Fibroblast of skin of right quadriceps (primary cell): ENCODE measurements around the gene DMRTA2.
"Not testable (repeated sequence)": the region's sequence is repeated elsewhere in the genome, so short reads cannot be mapped to it uniquely, and the experiment has no call there.

ENCODE experiments used
- DNase-seq: peaks from one replicate; pipeline ENCODE4 v3.0.0-alpha.2; 2013

The DMRTA2 gene

DNA sequence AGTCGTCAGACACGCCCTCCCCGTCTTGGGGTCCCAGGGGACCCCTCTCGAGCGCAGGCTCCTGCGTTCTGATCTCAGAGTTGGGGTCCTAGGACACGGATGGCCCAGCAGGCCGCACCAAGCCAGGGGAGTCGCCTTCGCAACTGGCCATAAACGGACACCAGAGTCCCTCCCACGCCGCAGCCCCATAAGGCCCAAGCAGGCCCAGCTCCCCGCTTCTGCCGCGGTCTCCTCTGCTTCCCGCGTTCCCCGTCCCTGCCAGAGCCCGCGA lies 633 bp downstream of the DMRTA2 start:
- DNase-seq = no peak

DNA sequence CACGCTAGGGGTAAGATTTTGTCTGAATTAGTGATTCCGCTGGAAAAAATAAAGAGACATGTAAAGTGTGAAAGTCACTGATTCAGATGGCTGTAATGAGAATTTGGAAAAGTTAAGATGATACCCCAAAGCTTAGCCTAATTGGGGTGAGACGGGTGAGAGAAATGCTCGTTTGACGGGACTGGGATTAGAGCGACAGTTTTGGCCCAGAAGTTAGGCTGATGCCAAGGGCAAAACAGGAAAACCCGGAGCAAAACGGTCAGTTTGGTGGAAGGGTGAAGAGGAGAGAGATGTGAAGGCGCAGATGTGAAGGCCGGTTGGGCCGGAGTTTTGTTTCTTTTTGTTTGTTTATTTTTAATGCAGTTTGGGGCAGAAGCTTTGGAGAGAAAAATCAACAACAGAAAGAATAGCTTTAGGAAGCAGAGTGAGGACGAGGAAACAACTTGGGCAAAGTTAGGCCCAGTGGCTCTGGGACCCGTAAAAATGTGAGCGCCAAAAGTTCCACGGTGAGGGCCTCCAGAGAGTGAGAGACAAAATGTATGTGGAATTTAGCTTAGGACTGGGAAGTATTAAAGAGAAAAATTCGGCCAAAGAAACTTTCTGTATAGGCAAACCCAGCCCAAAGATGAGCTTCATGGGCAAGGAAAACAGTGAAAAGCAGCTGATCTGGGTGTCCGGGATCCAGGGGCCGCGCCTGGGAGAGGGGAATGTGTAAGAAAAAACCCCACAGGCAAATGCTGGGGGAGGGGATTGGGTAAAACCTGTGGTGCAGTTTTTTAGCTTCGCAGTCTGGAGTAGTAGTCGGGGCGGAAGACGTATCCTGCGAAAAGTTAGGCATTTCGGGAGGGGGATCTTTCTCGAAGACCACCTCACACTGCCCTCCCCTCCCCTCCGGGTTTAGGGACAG lies 1.2 kb downstream of the DMRTA2 start:
- no peak for DNase-seq

DNA sequence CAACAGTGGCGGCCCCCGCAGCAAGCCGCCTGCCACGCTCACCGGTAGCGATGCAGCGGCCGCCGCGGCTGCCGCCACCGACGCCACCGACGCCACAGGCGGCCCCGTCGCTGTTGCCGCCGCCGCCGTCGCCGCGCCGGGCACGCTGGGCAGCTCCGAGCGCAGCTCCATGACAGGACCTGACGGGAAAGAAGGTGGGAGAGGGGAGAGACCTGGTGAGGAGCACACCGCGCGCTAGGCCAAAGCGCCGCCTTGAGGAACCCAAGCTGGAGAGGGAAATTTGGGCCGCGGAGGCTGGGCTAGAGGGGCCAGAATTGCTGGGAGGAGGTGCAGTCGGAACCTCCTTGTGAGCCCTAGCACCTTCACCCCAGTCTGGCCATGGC lies 1.9 kb downstream of the DMRTA2 start:
- DNase-seq = no peak

DNA sequence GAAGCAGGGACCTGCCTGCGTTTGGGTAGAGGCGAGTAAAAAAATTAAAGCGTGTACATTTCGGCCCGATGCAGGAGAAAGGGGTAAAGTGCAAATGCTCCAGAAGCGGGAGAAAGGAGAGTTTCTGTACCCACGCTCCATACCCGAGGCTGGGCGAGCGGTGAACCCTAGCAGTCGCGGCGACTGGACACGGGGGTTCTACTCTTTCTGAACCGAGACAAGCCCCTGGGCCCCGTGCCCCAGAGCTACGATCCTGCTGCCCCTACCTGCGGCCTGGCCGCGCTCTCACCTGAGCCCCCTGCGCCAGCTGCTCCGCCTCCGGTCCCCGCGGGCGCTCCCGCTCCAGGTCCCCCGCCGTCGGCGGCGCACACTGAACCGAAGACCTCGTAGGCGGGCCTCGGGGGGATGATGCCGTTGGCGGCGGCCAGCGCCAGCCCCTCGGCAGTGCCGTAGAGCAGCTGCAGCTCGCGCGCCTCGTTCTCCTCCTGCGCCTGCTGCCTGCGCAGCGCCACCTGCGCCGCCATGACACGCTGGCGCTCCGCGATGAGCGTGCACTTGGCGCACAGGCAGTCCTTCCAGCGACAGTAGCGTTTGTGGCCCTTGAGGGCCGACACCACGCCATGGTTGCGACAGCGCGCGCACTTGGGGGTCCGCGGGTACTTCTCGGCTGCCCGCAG lies 2.4 kb downstream of the DMRTA2 start:
- no peak for DNase-seq

DNA sequence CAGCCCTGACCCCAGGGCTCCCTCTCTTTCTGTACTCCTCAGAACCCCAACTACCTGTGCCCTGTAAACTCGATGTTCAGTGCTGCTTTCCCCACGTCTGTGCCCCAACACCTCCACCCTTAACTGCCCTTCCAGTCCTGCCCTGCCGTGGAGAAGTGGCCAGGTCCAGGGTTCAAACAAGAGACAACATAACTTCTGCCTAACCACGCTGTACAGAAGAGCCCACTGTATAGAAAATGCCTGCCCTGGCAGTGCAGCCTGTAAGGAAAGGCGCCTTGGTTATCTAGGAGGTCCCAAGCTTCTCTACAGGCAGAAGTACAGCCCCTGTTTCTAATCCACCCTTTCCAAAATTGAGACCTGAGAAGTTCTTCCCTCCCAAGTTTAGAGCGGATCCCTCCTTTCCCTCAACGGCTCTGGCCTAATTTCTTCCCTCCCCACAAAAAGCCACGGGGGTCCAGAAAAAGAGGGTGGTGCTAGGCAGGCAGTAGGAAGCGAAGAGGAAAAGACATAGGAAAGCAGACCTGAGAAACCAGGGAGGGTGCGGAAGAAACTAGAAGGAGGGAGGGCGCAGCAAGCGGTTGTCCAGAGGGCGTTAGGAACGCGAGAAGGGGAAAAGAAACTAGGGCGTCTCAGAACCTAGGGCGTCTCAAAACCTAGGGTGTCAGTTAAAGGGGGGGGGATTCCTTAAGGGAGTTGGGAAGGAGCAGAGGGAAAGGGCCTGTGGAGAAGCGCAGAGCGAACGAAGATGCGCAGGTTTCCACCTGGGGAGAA lies 3.2 kb downstream of the DMRTA2 start:
- no peak for DNase-seq

DNA sequence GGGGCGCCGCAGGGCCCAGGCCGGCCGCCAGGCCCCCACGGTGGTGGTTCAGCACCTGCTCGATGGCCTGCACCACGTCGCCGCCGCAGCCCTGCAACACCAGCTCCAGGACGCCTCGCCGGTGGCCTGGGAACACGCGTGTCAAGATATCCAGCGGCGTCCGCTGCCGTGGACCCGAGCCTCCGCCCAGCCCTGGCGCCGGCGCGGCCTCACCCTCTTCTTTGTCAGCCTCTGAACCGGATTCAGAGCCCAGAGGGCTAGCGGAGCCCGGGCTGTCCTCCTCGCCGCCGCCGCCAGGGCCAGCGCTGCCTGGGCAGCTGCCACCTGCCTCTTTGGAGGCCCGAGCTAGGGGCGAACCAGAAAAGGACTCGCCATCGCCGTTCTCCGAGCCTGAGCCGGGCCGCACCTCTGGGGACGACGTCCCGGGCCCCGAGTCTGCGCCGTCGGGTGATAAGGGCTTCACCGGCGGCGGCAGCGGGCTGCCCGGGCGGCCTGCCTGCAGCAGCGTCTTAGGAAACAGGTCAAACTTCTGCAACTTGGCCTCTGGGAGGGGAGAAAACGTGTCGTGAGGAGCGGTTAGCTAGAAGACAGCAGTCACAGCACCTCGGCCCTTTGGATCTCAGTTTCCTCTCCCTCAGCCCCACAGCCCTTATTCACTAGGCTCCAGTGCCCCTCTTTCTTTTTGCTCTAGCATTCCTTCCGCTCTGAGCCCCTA lies 3.9 kb downstream of the DMRTA2 start:
- DNase-seq = no peak

DNA sequence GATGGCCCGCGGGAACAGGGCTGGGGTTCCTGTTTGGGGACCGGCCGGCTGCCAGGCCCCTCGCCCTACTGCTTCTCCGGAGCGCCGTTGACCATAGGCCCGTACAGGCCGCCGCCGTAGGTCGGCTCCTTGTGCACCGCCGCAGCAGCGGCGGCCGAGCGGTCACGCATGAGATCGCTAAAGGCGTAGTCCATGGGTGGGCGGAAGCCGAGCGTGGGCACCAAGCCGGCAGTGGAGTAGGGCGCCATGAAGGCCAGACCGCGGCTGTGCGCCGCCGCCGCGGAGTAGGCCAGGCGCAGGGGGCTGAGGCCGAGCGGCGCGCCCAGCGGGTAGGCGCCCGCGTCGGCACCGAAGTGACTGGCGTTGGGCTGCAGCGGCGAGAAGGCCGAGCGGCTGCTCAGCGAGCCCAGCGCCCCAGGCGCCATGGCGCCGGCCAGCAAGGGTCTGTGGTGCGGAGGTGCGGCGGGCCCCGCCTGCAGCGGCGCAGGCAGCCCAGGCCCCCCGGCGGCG lies 4.6 kb downstream of the DMRTA2 start:
- no peak for DNase-seq

DNA sequence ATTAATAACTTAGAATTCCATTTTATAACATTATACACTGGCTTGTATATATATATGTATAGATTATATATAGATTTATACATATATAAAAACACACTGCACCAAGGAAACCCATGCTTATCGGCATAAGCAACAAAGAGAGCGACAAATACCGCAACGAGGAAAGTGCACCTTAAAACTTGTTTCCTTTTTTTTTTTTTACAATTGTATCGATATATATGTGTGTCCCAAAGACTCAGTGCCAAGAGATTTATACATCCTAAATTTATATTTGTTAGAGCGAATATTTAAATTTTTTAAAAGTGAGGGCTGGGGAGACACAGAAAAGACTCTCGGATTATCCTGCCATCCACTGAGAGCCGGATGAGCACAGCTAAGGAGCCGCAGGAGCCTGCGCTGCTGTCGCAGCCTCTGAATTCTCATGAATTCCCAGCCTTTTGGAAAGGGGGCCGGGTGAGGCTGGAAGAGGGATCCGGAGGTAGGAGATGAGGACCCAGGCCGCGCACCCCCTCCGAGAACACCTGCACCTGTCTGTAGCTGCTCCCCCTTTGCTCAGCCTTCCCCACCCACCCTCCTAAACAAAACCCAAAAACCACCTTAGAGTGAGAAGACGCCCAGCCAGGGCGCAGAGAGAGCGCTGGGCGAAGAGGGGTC lies 5.2 kb downstream of the DMRTA2 start:
- DNase-seq = no peak

DNA sequence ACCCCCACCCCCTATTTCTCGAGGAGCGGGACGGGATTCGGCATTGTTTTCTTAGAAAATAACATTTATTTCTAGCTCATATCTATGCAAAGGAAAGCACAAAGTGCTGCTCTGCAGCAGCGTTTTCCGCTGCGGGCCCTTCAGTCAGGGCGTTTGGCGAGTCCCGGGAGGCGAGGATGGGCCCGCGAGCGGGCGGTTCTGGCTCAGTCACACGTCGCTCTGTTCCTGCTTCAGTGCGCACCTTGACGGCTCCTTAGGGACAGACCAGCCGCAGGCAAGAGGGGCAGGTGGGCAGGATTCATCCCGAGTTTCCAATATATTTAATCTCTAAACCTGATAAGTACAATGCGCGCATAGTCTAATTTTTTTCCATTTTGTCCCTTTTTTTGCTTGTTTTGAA lies 5.7 kb downstream of the DMRTA2 start:
- no peak for DNase-seq

DNA sequence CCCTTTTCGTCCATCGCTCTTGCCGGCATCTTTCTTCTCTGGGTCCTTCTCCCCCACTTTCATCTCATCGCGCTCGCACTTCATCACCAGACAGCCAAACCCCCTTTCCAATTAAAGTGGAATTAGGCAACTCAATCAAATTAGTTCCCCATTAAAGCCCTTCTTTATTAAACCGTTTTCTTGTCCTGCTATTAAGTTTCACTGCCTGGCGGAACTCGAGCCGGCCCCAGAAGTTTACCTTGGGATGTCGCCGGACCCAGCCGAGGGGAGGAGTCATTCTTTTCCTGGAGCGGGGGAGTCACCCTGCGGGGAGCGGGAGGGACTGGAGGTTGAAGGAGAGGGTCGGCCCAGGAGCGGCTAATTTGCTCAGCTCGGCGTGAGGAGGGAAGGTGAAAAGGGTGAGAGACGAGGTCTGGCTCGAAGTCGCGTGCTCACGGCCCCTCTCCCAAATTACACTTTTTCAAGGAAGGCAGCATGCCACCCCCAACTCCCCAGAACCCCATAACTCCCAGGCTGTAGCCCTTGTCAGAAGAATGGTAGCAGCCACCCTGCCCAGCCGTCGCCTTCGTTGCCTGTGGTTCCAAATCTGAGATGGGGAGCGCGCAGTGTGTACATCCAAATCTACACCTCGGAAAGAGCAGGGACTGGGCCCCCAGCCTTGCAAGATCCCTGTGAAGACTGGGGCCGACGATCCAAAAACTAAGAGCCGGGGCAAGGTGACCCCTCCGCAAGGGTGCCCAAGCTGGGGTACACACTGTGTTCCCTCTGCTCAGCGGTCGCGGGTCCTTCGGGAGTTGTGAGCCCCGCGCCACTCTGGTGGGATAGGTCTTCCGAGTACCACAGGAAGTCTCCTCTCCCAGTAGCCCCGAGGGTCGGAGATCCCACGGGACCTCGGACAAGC lies 6.4 kb downstream of the DMRTA2 start:
- no peak for DNase-seq

DNA sequence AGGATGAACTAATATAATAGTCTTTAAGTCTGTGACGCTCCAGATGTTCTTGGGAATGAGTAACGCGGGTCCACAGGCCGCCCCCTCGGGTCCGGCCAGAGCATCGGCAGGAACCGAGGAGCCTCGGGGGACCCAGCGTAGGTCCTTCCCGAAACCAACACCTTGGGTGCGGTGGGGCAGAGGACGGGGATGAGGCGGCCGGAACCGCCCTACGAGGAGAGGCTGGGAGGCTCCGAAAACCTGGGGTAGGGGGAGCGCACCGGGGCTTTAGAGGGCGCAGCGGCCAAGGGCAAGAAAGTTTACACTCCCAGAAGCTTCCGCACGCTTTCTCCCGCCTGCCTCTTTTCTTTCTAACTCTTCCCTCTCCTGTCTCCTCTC lies 7.1 kb downstream of the DMRTA2 start:
- DNase-seq = no peak

DNA sequence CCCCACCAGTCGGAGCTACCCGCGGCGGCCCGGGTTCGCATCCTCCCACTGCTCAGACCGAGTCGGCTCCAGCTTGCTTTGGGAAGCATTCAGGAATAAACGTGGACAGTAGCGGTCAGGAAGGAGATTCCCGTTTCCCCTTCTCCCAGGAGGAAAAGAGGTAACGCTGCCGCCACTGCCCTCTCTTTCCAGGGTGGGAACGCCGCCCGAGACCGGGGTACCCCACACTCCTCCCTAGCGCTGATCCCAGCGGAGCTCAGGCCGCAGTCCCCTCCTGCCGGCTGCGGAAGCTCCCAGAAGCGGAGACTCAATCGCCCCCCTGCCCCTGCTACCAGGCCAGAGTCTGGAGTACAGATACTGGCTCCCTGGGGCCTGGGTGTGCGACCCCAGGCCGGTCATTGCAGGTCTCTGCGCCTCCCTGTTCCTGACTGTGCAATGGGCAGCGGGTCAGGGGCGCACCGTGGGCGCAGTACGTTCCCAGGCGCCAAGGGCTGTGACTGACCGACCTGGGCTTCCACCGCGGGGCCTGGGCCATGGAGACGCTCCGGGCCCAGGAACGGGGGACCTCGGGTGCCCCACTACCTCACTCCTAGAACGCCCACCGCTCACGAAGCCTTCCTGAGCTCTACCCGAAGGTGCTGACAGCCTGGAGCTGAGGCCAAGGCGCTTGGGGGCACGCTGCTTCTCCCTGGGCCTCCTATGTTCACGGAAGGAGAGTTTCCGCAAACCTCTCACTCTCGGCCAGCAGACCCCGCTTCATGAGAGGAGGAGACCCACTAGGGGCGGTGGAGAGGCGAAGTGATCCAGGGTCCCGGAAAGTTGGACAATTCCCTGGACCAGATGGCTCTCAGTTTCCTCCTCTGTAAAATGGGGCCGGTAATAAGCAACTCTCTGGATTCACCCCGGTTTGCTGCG lies 7.8 kb downstream of the DMRTA2 start:
- DNase-seq = no peak

DNA sequence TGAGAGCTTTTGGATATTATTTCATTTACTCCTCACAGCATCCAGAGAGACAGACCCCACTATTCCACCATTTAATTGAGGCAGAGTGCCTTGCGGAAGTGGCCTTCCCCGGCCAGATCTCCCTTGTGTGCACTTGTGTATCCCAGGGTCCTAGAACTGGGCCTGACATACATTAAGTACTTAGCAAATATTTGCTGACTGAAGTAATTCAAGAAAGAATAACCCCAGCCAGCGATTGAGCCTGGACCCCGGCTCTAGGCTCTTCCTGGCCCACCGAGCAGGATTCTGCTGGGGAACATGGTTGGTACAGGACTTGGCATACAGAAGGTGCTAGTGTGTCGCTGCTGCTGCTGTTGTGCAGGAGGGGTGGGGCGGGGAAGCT lies 8.4 kb downstream of the DMRTA2 start:
- no peak for DNase-seq

DNA sequence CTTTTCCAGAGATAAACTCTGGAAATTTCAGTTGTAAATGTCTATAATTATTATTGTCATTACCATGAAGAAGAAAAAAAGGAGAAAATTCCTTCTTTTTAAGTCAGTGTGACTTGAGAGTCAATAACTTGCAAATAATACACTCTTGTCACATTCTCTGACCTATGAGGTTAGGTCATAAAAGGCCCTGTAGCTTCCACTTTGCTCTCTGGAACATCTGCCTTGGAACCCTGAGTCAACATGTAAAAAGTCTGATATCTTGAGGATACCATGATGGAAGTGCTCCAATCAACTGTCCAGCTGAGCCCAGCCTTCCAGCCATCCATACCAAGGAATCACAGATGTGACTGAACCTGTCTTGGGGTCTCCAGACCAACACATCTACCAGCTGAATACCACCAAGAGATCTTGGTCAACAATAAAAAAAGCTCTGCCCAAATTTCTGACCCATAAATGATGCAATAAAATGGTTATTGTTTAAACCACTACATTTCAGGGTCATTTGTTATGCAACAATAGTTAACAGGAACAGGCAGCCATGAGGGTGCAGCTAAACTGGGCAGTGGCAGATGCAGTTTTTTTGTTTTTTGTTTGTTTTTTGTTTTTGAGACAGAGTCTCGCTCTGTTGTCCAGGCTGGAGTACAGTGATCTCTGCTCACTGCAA lies 10.3 kb downstream of the DMRTA2 start:
- DNase-seq = no peak

DNA sequence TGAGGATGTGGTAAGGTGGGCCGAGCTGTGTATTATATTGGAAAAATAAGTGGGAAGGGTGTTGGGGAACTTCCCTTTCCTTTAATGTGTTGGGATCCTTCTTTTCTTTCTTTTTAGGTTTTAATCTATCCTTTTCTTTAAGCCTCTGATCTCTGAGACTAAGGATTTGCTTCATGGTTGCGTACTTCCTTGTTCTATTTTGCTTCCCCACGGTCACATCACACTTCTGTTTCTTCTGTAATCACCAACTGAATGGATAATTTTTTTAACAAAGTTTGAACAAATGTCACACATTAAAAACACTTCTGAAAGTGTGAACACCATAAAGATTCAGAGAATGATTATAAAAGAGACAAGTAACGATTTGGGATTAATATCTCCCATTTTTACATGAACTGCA lies 17.4 kb downstream of the DMRTA2 start:
- DNase-seq = no peak

DNA sequence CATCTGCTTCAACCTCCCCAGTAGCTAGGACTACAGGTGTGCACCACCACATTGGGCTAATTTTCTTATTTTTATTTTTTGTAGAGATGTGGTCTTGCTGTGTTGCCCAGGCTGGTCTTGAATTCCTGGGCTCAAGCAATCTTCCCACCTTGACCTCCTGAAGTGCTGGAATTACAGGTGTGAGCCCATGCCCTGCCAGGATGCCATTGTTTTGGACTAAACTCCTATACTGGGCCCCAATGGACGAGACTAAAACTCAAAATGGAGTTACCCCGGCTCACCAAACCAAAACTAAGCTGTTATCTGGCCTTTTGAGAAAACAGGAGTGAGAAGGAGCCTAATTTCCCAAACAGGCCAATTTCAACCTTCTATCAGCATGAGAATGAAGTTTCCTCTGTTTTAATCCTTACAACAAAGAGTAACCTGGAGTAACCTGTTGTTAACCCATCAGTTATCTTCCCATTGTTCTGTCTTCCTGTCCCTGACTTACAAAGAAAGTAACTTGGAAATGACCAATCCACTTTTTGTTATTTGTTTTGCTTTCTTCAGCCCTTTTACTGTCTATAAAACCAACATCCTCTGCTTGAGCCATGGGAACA lies 29.6 kb downstream of the DMRTA2 start:
- no peak for DNase-seq

DNA sequence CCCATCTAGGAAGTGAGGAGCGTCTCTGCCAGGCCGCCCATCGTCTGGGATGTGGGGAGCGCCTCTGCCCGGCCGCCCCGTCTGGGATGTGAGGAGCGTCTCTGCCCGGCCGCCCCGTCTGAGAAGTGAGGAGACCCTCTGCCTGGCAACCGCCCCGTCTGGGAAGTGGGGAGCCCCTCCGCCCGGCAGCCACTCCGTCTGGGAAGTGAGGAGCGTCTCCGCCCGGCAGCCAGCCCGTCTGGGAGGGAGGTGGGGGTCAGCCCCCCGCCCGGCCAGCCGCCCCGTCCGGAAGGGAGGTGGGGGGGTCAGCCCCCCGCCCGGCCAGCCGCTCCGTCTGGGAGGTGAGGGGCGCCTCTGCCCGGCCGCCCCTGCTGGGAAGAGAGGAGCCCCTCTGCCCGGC lies 41.7 kb downstream of the DMRTA2 start:
- DNase-seq = not testable (repeated sequence)

DNA sequence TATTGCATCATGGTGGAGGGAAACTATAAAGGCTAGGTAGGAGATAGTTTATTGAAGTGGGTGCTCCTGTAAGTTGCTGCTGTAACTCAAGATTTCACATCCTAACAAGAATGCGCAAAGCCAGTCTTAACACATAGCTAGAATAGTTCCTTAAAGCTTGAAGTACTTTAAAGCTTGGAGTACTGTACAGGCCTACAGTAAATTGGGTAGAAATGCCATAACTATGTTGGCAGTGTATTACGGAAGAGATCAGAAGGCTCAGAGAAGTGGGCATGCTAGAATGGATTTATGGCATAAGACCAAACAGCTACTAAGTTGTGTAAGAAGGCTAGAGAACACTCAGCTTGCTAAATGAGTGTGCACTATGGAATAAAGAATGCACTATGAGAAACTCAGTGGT lies 44.5 kb downstream of the DMRTA2 start:
- no peak for DNase-seq

DNA sequence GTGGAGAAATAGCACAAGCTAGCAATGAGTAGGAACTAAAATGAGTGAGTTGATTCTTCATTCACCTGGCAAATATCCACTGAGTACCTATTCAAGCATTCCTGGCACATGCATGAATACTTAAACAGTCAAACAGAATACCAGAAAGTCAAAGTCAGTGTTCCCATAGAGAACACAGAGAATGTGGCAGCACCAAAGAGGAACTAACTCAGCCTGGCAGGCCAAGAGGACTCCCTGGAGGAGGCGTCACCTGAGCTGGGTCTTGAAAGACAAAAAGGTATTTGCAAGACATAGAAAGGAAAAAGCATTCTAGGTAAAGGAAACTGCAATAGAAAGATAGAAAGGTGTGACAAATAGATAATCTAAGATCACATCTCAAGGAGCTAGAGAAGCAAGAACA lies 49.7 kb downstream of the DMRTA2 start:
- DNase-seq = no peak
